GM10266 (cell line): ENCODE data around the gene HOXA9.

Experiments
- DNase-seq: peaks from one replicate; pipeline ENCODE4 v3.0.0; 2012; ENCODE audit errors: extremely low spot score
- CTCF ChIP-seq: IDR thresholded peaks from 2 replicates; pipeline ENCODE4 v1.5.1; 2012; ENCODE audit warnings: mild to moderate bottlenecking, low read depth; ENCODE audit not compliant: control insufficient read depth, insufficient read depth; ENCODE audit errors: missing control alignments

HOXA9 gene

GRCh38 chr7:27172823-27173510 lies 7.6 kb upstream of the HOXA9 start:
- no peak for DNase-seq
- TF ChIP-seq CTCF: no peak

GRCh38 chr7:27172315-27172774 lies 7.0 kb upstream of the HOXA9 start:
- no peak for TF ChIP-seq CTCF
- DNase-seq: no peak

DNA sequence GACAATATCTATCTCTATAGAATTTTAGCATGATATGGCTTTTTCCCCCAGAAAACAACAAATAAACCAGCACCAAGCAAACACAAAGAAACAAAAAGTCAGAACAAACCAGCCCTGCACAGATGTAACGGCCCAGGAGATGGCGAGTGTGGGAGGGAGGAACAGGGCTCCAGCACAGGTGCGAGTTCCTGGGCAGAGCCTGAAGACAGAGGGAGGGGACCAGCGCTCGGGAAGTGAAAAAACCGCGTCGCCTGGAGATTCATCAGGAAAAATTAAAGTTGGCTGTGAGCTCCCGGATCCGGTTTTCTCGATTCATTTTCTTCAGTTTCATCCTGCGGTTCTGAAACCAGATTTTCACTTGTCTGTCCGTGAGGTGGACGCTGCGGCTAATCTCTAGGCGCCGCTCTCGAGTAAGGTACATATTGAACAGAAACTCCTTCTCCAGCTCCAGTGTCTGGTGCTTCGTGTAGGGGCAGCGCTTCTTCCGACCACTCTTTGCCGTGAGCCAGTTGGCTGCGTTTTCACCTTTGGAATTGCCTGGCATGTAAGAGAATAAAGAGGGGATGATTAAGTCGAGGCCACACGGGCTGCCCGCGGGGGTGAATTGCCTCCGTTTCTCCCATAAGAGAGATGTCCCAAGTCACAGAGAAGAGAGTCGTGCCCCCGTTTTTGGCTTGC lies 6.4 kb upstream of the HOXA9 start:
- TF ChIP-seq CTCF: no peak
- no peak for DNase-seq

DNA sequence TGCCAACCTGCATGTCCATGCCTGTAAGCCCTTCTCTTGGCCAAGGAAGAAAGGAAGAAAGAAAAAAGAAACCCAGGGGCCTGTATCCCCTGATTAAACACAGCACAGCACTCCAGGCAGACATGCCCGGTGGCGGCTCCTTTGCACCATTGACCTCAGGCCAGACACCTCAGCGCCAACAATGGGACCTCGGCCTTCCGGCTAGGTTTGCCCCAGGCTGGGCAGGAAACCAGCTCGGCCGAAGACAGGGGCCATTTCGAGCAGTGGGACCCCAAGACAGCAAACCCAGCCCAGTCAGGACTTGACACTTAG lies 5.9 kb upstream of the HOXA9 start:
- no peak for DNase-seq
- no peak for TF ChIP-seq CTCF

GRCh38 chr7:27170426-27171324 lies 5.3 kb upstream of the HOXA9 start:
- no peak for TF ChIP-seq CTCF
- DNase-seq: no peak

GRCh38 chr7:27169658-27170425 lies 4.5 kb upstream of the HOXA9 start:
- TF ChIP-seq CTCF: no peak
- DNase-seq: no peak
